ENCODE results near the gene CCDC6. TPM values are rescaled to one million over a fixed set of nuclear protein-coding genes. Genes with fewer than 3 reads are reported as not detected.
"Not testable (repeated sequence)": the region's sequence is repeated elsewhere in the genome, so short reads cannot be mapped to it uniquely, and the experiment has no call there.

The CCDC6 gene
- total RNA-seq, 4 donors from 2014 or later: 26.6 to 43.3 (median 29.5) TPM

DNA sequence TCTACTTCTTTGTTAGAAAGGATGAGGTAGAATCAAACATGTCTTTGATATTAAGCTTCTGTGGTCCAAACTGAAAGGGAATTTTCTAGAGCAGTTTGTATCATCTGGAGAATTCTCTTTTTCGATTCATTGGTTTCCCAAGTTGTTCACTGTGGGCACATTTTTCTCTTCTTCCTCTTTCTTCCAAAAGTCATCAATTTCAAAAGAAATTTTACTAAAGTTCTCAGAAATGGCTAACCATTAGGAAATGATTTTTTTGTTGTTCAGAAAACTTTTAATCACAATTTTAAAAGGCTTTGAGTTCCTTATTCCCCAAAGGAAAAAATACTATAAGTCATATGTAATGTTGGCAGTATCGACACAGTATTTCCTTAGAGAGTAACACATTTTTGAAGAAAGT, 28.3 kb upstream of the CCDC6 start:
- Histone ChIP-seq H3K27me3 (no peaks in the 10 kb centered on the region), H3K27ac (no peak overlapping the region), H3K9me3 (no peaks in the 10 kb centered on the region), H3K4me3 (no peak overlapping the region), H3K36me3 (no peaks in the 10 kb centered on the region), H3K4me1 (no peaks in the 10 kb centered on the region)
- TF ChIP-seq POLR2A (IDR thresholded peaks at IDR 0.05): no peak
- TF ChIP-seq, protein P1, sequence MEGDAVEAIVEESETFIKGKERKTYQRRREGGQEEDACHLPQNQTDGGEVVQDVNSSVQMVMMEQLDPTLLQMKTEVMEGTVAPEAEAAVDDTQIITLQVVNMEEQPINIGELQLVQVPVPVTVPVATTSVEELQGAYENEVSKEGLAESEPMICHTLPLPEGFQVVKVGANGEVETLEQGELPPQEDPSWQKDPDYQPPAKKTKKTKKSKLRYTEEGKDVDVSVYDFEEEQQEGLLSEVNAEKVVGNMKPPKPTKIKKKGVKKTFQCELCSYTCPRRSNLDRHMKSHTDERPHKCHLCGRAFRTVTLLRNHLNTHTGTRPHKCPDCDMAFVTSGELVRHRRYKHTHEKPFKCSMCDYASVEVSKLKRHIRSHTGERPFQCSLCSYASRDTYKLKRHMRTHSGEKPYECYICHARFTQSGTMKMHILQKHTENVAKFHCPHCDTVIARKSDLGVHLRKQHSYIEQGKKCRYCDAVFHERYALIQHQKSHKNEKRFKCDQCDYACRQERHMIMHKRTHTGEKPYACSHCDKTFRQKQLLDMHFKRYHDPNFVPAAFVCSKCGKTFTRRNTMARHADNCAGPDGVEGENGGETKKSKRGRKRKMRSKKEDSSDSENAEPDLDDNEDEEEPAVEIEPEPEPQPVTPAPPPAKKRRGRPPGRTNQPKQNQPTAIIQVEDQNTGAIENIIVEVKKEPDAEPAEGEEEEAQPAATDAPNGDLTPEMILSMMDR (IDR thresholded peaks at IDR 0.05 in 4 of 5, conservative IDR thresholded peaks at IDR 0.05 in 1 of 5): no peak
- DNase-seq (no peak), ATAC-seq (no peak)
- in situ Hi-C loops (cut with MboI; ENCODE audit: low sequenced_read_pairs in 4 of 4): no loop called here
- intact Hi-C loops (cut with DNase I; ENCODE audit: low total_unique reads): no loop called here

DNA sequence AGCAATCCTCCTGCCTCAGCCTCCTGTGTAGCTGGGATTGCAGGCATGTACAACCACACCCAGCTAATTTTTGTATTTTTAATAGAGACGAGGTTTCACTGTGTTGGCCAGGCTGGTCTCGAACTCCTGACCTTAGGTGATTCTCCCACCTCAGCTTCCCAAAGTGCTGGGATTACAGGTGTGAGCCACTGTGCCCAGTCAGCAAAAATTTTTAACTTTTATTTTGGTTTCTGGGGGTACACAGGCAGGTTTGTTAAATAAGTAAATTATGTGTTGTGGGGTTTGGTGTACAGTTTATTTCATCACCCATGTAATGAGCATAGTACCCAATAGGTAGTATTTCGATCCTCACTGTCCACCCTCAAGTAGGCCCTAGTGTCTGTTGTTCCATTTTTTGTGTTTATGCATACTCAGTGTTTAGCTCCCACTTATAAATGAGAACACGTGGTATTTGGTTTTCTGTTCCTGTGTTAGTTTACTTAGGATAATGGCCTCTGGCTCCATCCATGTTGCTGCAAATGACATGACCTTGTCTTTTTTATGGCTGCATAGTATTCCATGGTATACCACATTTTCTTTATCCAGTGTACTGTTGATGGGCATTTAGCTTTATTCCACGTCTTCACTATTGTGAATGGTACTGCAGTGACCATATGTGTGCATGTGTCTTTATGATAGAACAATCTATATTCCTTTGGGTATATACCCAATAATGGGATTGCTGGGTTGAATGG, 24.6 kb upstream of the CCDC6 start:
- H3K4me3 ChIP-seq; H3K9me3 ChIP-seq; intact Hi-C loops (cut with DNase I; ENCODE audit: low total_unique reads); H3K36me3 ChIP-seq; H3K4me1 ChIP-seq; DNase-seq; ATAC-seq; H3K27me3 ChIP-seq; in situ Hi-C loops (cut with MboI; ENCODE audit: low sequenced_read_pairs in 4 of 4); H3K27ac ChIP-seq: not testable (repeated sequence)

DNA sequence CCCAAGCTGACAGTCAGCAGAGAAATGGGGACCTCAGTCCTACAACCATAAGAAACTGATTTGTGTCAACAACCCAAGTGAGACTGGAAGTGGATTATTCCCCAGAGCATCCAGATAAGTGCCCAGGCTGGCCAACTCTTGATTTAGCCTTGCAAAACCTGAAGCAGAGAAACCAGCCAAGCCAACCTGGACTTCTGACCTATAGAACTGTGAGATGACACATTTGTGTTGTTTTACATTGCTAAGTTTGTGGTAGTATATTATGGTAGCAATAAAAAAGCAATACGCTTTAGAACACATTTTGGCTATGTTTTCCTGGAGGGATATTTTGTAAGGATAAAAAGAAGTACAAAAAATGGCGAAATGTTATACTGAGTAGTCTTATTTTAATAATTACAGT, 19.7 kb upstream of the CCDC6 start:
- H3K4me3 ChIP-seq: no peak overlapping the region
- H3K27me3 ChIP-seq: no peaks in the 10 kb centered on the region
- H3K36me3 ChIP-seq: no peaks in the 10 kb centered on the region
- no peak overlapping the region for H3K27ac ChIP-seq
- peaks cover 0 to 2% (median 0%) of the 10 kb centered on the region in 3 donors for H3K9me3 ChIP-seq
- intact Hi-C loops (cut with DNase I; ENCODE audit: low total_unique reads): no loop called here
- ATAC-seq (no peak), DNase-seq (no peak)
- H3K4me1 ChIP-seq: no peaks in the 10 kb centered on the region
- in situ Hi-C loops (cut with MboI; ENCODE audit: low sequenced_read_pairs in 4 of 4): no loop called here
- TF ChIP-seq, protein P1 (IDR thresholded peaks at IDR 0.05 in 4 of 5, conservative IDR thresholded peaks at IDR 0.05 in 1 of 5): no peak
- TF ChIP-seq POLR2A (IDR thresholded peaks at IDR 0.05): no peak

DNA sequence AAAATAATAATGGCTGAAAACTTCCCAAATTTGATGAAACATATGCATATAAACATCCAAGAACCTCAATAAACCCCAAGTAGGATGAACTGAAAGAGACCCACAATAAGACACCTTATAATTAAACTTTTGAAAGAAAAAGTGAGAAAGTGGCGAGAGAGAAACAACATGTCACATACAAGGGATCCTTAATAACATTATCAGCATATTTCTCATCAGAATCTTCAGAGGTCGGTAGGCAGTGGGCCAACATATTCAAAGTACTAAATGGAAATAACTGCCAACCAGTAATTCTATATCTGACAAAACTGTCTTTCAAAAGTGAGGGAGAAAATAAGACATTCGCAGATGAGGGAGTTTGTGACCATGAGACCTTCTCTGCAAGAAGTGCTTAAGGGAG, 16.6 kb upstream of the CCDC6 start:
- in situ Hi-C loops (cut with MboI; ENCODE audit: low sequenced_read_pairs in 4 of 4) (no loop called here), intact Hi-C loops (cut with DNase I; ENCODE audit: low total_unique reads) (no loop called here)
- H3K4me3 ChIP-seq: no peak overlapping the region
- no peak overlapping the region for H3K27ac ChIP-seq
- peaks cover 0 to 4% (median 0%) of the 10 kb centered on the region in 3 donors for H3K9me3 ChIP-seq
- H3K27me3 ChIP-seq: no peaks in the 10 kb centered on the region
- H3K36me3 ChIP-seq: no peaks in the 10 kb centered on the region
- no peak for ATAC-seq
- no peak for DNase-seq
- no peak for TF ChIP-seq POLR2A (IDR thresholded peaks at IDR 0.05)
- TF ChIP-seq, protein P1 (IDR thresholded peaks at IDR 0.05 in 4 of 5, conservative IDR thresholded peaks at IDR 0.05 in 1 of 5): no peak
- no peaks in the 10 kb centered on the region for H3K4me1 ChIP-seq

DNA sequence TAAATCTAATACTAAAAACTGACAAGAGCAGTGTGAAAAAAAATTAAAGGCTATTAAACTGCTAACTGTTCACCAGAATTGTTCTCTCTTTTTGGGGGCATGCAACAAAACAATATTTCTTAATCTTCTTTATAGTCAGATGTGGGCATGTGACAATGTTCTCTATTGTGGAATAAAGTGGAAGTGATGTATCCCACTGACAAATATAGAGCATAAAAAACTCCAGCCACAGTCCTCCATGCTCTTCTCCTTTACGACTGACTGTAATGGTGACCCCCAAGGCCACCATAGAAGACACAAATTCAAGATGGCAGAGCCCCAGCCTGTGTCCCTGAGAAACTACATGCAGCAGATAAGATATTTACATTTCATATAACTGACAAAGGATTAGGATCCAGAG, 11.6 kb upstream of the CCDC6 start:
- Histone ChIP-seq H3K36me3 (no peaks in the 10 kb centered on the region), H3K4me3 (no peak overlapping the region), H3K4me1 (no peaks in the 10 kb centered on the region), H3K9me3 (peaks cover 0 to 4% (median 0%) of the 10 kb centered on the region in 3 donors), H3K27ac (no peak overlapping the region), H3K27me3 (no peaks in the 10 kb centered on the region)
- intact Hi-C loops (cut with DNase I; ENCODE audit: low total_unique reads) (no loop called here), in situ Hi-C loops (cut with MboI; ENCODE audit: low sequenced_read_pairs in 4 of 4) (loop anchor here in 1 of 4 donors (10.0 kb wide), 1 partner anchor 107 kb away; no protein-coding TSS in a partner anchor)
- DNase-seq (no peak), ATAC-seq (no peak)
- no peak for TF ChIP-seq POLR2A (IDR thresholded peaks at IDR 0.05)
- TF ChIP-seq, protein P1 (IDR thresholded peaks at IDR 0.05 in 4 of 5, conservative IDR thresholded peaks at IDR 0.05 in 1 of 5): no peak

Measured in gastrocnemius medialis (tissue), 4 donors.